HG03064 (cell line): ENCODE results near the gene DIAPH2.
"Not testable (repeated sequence)": the region's sequence is repeated elsewhere in the genome, so short reads cannot be mapped to it uniquely, and the experiment has no call there.

Source experiments
- ATAC-seq: cut with Tn5 transposase; IDR thresholded peaks from one replicate; pipeline ENCODE4 v1.9.1; 2021; ENCODE audit warnings: low read depth; ENCODE audit not compliant: unreplicated experiment

DIAPH2 gene

DNA sequence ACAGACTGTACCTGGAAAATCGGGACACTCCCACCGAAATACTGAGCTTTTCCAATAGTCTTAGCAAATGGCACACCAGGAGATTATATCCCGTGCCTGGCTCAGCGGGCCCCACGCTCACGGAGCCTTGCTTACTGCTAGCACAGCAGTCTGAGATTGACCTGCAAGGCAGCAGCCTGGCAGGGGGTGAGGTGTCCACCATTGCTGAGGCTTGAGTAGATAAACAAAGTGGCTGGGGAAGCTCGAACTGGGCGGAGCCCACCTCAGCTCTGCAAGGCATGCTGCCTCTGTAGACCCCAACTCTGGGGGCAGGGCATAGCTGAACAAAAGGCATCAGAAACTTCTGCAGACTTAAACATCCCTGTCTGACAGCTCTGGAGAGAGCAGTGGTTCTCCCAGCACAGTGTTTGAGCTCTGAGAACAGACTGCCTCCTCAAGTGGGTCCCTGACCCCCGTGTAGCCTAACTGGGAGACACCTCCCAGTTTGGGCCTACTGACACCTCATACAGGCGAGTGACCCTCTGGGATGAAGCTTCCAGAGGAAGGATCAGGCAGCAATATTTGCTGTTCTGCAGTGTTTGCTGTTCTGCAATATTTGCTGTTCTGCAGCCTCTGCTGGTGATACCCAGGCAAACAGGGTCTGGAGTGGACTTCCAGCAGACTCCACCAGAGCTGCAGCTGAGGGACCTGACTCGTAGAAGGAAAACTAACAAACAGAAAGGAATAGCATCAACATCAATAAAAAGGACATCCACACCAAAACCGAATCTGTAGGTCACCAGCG lies 725.2 kb downstream of the DIAPH2 start:
- ATAC-seq: not testable (repeated sequence)

DNA sequence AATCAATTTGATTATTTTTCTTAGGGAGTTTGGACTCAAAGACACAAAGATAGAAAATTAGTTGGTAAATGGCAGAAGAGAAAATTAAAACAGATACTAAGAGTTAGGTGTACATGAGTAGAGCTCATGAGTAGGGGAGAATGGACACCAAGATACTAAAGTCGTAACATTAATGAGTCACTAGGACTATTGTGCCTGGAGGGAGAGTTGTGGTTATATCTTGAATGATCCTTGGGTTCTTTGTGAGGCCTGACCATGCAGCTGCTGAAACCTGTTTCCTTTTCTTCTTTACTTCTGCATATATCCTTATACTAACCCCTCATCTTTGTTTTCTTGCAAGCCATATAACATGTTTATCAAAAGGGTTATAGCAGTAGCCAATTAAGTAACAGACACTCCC lies 731.8 kb downstream of the DIAPH2 start:
- ATAC-seq: no peak

DNA sequence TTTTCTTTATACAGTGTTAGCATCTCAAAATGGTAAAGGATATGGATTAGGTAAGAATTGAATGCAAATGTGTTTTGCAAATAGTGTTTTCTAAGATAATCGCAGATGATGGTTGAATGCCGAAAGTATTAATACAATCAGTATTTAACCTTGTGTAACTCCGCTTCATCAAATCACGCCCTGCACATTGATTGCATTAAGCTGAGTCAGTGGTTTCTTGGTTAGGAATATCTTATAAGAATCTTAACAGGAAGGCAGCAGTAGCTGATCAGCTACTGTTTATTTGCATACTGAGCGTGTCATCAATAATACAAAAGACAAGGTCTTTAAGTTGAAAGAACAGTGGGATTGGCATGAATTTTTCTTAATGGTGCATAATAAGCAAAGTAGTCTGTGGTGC lies 744.5 kb downstream of the DIAPH2 start:
- ATAC-seq: no peak

- no peak for ATAC-seq
Measured at GRCh38 chrX:97431281-97431680, 746.6 kb downstream of the DIAPH2 start.

- no peak for ATAC-seq
Measured at GRCh38 chrX:97446298-97446882, 761.7 kb downstream of the DIAPH2 start.

DNA sequence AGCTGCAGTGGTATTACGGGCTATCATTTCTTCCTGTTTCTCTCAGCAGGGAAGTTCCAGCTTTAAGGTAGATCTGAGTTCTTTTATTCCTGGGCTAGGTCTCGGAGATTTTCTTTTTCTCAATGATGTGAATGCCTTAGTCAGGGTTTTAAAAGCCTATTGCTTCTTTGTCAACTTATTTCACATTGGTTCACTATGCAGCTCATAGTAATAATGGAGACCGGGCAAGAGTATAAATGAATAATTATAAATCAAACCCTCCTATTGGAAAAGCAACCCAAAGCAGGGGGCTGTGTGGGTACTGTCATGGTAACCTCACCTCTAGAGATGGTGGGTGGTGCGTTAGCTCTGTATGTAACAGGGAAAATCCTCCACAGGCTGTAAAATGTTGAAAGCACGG lies 762.7 kb downstream of the DIAPH2 start:
- ATAC-seq: no peak

- ATAC-seq: no peak
Measured at GRCh38 chrX:97452283-97452682, 767.6 kb downstream of the DIAPH2 start.

GRCh38 chrX:97461763-97462162 lies 777.1 kb downstream of the DIAPH2 start:
- ATAC-seq: no peak

DNA sequence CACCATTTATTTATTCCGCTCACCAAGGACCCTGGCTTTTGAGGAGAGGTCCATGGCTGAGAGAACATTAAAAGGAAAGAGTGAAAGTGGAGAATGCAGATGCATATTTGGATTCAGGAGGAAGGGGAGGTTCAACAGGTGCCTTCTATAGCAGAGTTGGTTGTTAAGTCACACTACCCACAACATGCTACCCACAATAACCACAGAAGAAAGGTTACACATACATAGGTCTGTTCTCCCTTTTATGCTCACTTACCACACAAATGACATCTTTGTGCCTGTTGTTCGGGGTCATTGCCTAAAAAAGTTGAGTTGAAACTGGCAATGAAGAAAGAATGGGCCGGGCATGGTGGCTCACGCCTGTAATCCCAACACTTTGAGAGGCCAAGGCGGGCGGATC lies 786.4 kb downstream of the DIAPH2 start:
- ATAC-seq: no peak

- ATAC-seq: no peak
Measured at GRCh38 chrX:97474933-97475332, 790.3 kb downstream of the DIAPH2 start.

- no peak for ATAC-seq
Measured at GRCh38 chrX:97479106-97479890, 794.7 kb downstream of the DIAPH2 start.

- ATAC-seq: no peak
Measured at GRCh38 chrX:97481228-97481627, 796.6 kb downstream of the DIAPH2 start.

DNA sequence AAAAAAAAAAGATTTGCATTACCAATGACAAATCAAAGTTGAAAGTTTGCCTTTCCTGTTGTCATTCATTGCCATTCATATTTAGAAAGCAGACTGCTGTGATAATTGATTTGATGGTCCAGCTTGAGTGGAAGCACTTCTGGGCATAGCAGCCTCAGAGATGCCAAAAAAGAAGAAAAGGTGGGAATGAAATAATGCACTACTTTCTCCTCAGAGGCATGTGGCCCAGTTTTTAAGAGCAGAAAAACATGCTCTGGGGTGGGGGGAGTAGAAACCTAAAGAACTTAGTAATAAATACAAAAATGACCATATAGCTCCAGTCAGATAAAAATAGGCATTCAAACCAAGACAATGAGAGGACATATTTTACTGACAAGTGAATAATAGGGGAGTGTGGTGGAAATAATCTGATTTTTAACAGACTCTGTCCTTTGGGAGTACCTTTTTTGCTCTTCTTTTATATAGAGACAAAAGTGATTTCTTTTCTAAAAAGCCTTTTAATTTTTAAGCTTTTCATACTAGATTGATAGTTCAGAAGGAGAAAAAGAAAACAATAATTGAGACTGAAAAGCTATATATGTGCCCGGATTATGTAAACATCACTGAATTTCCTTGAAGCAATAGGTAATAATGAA lies 798.1 kb downstream of the DIAPH2 start:
- ATAC-seq: no peak

DNA sequence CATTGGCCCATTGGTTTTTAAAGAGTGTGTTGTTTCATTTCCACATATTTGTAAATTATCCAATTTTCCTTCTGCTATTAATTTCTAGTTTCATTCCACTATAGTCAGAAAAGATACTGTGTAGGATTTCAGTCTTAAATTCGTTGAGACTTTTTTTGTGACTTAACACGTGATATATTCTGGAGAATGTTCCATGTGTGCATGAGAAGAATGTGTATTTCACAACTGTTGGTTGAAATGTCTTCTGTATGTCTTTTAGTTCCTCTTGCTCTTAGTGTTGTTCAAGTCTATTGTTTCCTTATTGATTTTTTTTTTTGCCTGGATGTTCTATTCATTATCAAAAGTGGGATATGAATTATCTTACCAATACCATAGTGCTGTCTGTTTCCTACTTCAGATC lies 806.0 kb downstream of the DIAPH2 start:
- no peak for ATAC-seq

DNA sequence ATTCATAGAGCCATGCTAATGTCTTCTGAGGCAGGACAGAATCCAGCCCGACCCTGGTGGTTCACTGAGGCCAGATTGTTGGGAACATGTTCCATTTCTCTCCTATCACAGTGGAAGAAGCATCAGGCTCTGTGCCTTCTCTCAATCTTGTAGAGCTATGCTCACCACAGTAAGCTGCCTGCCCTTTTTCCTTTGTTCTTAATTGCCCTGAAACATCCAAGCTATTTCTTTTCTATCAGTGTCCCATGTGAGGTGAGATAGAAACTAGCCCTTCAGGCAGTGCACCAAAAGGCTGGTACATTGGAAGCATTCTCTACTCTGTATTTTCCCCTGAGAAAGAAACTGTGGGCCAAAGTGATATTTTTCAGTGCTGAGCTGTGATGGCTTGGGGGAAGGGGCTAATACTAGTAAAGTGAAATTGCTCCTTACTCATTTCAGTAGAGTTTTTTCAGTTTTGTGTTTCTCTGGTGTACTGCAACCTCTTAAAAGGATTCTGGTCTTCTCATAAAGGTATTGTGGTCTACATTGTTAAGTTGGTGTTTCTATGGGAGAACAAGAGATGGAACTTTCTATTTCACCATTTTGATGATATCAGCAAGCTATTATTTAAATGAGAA lies 810.2 kb downstream of the DIAPH2 start:
- ATAC-seq: peak; percentile 92

- no peak for ATAC-seq
Measured at GRCh38 chrX:97498093-97498492, 813.5 kb downstream of the DIAPH2 start.

DNA sequence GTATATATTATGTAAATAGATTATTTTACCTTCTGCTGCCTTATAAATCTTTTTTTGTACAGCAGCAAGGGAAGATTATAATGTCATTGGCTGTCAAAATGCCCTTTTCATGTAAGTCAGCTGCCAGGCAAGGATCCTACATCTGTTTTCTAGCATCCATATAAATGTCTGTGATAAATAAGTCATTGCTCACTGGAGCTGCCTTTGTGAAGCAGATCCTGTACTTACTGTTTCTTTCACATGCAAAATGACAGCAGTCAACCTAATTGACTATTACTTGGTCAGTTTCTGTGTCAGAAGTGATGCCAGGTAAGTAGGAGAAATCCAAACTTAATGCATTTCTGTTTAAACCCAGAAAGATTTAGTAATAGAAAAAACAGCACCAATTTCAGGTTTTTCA lies 819.8 kb downstream of the DIAPH2 start:
- ATAC-seq: no peak

DNA sequence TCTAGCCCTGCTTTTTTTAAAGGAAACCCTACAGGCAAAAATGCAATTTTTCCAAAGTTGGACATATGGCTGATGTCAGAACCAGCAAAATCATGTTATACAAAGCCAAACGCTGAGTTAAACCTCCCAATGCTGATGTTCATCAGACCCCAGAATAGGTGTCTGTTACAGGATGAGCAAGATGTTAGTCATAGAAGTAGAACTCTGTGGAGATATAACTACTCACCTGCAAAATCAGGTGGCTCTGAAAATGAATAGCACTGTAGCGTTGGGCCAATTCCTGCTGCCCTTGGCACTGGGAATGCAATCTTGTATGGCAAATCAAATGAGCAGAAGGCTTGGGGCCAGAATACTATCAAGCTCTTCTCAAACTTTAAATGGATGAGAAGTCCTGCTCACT lies 833.1 kb downstream of the DIAPH2 start:
- no peak for ATAC-seq

- no peak for ATAC-seq
Measured at GRCh38 chrX:97522307-97522706, 837.7 kb downstream of the DIAPH2 start.

DNA sequence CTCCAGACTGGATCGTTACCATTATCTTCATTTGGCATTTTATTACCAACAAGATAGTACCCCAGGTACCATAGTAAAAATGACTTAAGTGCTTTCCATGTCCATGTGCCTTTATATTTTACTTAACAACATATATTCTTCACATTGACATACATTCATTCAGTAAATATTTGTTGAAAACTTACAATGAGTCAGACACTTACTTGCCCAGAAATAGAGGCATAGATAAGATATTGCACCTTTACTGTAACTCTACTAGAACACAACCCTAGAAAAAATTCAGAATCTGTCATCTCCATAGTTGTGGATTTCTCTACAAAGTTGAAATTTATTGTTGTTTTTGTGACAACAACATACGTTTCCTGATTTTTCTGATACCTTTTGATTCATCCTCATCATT lies 839.7 kb downstream of the DIAPH2 start:
- ATAC-seq: no peak

DNA sequence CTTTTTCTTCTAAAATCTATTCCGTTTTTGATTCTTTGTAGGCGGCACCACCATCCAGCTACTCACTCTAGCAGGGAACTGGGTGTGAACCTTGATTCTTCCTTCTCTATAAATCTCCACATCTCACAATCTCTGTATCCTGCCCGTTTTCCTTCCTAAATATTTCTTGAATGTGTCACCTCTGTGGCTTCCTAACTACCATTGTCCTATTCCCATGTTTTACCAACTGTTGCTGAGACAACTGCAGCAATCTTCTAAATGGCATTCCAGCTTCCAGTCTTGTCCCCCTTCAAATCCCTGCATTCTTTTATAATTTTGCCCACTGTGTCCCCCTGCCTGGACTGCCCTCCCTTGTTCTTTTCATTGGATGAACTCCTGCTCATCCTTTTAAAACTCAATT lies 840.4 kb downstream of the DIAPH2 start:
- ATAC-seq: no peak
